ENCODE measurements around the gene LRRC61. TPM values are rescaled to one million over a fixed set of nuclear protein-coding genes. Genes with fewer than 3 reads are reported as not detected.
"Not testable (repeated sequence)": the region's sequence is repeated elsewhere in the genome, so short reads cannot be mapped to it uniquely, and the experiment has no call there.

The LRRC61 gene
- total RNA-seq, 1 donor from 2014 or later: 11.7 TPM

DNA sequence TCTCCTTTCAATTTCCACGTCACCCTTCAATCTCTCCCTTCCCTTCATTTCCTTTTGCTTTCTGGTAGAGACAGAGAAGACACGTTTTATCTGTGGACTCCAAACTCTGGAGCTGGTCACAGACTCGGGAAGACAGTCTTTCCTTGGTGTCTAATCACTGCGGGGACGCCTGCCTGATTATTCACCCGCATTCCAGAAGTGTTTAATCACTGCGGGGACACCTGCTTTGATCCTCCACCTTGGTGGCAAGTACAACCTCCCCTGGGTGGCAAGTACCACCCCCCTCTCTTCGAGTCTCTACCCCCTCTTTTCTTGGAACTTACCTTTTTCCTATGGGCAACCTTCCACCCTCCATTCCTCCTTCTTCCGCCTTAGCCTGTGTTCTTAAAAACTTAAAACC, 15.3 kb upstream of the LRRC61 start:
- DNase-seq: no peak

DNA sequence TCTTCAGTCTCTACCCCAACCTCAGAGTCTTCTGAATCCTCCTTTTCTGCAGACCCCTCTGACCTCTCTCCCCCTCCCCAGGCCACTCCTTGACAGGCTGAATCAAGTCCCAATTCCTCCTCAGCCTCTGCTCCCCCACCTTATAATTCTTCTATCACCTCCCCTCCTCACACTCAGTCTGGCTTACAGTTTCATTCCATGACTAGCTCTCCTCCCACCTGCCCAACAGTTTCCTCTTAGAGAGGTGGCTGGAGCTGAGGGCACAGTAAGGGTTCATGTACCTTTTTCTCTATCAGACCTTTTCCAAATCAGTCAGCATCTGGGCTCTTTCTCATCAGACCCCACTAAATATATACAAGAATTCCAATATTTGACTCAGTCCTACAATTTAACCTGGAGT, 14.6 kb upstream of the LRRC61 start:
- no peak for DNase-seq

DNA sequence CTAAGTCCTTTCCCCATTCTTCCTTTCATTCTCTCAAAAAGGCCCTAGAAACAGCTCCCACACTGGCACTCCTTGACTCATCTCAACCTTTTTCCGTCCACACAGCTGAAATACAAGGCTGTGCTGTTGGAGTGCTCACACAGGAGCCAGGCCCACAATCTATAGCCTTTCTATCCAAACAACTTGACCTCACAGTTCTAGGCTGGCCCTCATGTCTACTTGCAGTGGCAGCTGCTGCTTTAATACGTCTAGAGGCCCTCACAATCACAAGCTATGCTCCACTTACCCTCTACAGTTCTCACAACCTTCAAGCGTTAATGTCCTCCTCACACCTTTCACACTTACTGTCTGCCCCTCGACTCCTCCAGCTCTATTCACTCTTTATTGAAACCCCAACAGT, 12.0 kb upstream of the LRRC61 start:
- no peak for DNase-seq

DNA sequence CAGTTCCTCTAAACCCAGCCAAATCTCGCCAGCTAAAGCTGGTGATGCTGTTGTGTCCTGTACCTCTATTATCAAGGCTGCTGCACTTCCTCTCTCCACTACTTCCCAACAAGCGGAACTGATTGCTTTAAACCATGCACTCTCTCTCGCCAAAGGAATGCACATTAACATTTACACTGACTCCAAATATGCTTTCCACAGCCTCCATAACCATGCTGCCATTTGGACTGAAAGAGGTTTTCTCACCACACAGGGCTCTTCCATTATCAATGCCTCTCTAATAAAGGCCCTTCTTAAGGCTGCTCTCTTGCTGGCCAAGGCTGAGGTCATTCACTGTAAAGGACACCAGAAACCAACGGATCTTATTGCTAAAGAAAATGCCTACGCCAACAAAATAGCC, 11.4 kb upstream of the LRRC61 start:
- no peak for DNase-seq

DNA sequence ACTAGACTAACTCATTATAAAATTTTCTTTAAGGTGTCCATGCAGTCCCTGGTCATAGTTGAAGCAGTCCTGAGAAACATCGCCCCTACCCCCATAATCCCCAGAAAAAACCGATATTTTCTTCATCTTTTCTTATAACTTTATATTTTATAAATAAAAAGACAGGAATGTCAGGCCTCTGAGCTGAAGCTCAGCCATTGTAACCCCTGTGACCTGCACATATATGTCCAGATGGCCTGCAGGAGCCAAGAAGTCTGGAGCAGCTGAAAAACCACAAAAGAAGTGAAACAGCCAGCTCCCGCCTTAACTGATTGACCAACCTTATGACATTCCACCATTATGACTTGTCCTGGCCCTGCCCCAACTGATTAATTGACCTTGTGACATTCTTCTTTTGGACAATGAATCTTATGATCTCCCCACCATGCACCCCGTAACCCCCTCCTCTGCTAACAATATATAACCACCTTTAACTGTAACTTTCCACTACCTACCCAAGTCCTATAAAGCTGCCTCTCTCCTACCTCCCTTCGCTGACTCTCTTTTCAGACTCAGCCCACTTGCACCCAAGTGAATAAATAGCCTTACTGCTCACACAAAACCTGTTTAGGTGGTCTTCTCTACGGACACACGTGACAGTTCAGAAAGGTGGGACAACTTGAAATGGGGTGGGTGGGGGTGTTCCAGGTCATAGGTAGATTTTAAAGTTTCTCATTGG, 10.3 kb upstream of the LRRC61 start:
- not testable (repeated sequence) for DNase-seq

DNA sequence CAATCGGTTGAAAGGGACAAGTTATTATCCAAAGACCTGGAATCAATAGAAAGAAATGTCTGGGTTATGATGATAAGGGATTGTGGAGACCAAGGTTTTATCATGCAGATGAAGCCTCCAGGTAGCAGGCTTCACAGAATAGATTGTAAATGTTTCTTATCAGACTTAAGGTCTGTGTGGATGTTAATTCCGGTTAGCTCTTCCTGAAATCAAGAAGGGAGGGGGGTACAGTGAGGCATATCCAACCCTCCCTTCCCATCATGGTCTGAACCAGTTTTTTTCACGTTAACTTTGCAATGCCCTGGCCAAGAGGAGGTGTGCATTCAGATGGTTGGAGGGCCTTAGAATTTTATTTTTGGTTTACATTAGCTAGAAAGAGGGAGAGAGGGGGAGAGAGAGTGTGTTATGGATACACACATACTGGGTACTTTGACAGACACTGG, 9.8 kb upstream of the LRRC61 start:
- DNase-seq: no peak

DNA sequence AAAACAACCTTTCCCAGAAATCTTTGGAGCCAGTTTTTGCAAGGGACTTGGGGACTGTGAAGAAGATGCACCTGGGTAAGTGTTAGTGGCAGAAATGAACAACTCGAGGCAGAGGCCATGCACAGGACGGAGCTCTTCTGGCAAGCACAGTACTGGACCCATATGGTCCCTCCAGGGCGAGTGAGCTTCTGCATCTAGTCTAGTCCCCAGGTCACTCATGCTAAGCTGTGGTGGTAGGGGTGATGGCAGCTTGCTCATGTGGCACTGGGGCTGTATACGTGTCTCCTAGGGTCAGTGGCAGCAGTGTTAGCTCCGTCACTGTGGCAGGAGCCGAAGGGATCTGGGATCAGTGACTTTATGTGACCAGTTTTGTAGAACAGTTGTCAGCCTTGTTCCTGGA, 9.3 kb upstream of the LRRC61 start:
- no peak for DNase-seq

DNA sequence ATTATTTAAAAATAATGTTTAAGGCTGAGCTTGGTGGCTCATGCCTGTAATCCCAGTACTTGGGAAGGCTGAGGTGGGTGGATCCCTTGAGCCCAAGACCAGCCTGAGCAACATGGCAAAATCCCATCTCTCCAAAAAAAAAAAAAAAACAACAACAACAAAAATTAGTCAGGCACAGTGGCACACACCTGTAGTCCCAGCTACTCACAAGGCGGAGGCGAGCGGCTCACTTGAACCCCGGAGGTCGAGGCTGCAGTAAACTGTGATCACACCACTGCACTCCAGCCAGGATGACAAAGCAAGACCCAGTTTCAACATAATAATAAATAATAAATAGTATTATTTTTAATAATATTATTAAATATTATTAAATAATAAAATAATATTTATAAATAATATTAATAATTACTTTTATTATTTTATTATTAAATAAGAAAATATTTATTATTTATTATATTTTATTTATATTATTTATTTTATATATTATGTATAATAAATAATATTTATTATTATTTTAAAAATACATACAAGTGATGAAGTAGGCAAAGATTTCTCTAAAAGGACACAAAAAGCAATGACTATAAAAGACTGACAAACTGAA, 8.4 kb upstream of the LRRC61 start:
- no peak for DNase-seq

DNA sequence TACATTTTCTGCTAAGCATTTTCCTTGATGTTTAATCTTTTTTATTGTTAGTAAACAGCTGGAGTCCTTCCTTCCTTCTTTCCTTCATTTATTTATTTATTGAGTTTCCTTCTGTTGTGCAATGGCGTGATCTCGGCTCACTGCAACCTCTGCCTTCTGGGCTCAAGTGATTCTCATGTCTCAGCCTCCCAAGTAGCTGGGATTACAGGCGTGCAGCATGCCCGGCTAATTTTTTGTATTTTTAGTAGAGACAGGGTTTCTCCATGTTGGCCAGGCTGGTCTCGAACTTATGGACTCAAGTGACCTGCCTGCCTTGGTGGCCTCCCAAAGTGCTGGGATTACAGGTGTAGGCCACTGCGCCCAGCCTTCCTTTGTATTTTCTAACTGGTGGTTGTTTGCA, 6.2 kb upstream of the LRRC61 start:
- not testable (repeated sequence) for DNase-seq

DNA sequence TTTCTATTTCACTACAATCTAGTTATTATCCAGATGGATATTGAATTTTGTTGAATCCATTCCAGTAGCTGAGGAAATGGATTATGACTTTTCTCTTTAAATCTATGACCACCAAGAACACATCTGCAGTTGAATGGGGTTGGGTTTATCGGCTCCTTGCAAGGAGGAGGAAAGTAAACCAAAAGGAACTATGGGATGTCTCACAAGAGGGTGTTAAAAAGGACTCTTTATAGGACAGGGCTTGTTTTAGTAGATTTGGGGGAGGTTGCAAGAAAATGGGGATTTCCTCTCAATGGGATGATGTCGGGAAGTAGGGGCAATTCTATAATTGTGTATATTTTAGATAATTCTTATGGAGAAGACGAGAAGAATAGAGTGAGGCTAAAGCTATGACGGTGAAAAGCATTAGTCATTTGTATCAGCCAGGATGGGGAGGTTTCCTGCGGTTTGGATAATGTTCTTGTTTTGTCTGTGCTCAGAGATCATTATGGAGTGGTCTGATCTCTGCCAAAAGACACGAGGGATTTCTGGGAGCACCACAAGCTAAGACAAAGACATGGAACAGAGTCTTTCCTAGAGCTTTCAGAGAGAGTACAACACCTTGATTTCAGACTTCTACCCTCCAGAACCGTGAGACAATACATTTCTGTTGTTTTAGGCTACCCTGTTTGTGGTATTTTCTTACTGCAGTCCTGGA, 5.3 kb upstream of the LRRC61 start:
- DNase-seq: no peak

DNA sequence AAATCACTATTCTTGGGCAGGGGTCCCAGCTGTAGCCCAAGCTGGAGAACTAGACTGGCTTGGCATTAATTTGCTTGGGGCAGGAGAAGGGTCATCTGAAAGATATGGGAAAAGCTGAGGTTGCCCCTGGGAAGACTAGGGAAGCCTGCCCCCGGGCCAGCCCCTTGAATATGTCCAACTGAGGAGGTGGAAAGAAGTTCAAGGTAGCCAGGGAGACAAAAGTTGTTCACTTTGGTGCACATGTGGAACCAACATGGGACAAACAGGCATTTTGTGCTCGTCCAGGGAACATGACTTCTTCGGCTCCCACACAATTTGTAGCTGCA, 1.4 kb upstream of the LRRC61 start:
- DNase-seq: no peak

DNA sequence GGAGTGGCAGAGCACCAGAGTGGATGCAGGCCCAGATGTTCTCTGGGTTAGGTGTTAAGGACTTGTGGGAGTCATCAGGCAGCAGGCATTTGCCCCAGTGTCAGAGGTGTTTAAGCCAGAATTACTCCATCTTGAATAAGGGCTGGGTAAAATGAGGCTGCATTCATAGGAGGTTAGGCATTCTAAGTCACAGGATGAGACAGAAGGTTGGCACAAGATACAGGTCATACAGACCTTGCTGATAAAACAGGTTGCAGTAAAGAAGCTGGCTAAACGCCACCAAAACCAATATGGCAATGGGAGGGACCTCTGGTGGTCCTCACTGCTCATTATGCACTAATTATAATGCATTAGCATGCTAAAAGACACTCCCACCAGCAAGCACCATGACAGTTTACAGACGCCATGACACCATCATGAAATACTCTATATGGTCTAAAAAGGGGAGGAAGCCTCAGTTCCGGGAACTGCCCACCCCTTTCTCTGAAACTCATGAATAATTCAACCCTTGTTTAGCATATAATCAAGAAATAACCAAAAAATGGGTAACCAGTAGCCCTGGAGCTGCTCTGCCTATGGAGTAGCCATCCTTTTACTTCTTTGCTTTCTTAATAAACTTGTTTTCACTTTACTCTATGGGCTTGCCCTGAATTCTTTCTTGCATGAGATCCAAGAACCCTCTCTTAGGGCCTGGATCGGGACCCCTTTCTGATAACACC, 882 bp upstream of the LRRC61 start:
- no peak for DNase-seq

DNA sequence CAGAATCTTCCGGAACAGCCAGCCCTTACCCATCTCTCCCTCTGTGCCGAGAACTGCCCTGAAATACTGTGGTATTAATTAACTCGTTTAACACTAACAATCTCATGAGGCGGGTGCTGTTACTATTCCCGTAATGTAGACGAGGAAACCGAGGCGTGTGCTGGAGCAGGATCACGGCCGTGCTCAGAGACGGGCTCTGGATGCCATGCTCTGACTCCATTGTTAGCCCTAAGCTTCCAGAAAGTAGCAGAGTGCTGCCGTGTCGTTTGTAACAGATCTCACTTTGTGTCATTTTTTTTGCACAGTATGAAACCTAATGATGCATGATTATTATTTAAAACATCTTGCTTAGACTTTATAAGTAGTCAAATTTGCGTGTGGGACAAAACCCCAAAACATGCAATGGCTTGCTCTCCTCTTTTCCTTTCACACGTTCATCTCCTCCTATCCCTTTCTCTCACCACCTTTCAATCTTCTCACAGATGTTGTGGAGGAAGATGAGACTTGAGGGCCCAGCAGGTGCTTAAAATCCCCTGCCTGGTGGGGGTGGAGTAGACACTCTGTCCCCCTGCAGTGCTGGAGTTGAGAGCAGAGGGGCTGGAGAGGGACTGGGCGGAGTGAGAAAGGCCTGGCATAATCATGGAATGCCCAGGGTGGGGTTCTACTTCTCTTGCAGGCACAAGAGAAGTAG, 672 bp downstream of the LRRC61 start:
- DNase-seq: no peak

DNA sequence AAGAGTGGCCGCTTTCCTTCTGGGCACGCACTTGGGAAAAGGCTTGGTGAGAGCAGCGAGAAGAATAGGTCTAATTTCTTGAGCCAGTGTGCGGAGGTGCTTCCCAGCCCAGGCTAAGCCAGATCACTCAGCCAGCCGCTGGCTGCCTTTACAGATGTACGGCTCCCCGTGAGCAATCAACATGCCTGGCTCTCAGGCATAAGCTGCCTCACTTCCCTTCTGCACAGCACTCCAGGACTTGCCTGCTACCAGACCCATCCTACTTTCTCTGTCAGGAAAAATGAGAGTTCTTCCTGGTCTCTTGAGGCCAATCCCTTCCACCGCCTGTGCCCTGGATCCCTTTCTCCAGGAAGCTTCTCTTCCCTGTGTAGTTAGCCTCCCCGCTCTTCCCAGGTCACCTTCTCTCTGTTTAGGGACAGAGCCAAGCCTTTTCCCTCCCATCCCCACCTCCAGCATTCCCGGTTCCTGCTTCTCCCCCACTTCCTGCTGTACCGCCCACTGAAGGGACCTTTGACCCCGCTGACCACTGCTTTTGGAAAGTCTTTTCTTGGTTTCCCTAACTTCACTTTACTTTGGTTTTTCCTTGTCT, 1.3 kb downstream of the LRRC61 start:
- DNase-seq: no peak

DNA sequence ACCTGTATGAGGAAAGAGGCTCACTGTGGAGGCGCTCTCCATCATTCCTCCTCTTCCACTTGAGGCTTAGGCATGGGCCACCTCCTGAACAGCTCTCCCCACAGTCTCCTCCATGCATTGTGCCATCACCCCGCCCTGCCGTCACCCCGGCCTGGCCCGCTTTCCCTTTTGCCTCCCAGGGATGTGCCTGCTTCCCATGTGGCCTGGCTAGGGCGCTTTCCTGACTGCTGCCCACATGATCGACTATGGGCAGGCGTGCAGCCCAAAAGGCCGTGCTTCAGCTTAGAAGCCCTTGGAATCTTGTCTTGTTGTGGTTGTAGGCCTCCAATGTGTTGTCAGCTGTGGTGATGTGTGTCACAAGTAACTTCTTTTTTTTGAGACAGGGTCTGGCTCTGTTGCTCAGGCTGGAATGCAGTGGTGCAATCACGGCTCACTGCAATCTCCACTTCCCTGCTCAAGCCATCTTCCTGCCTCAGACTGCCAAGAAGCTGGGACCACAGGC, 2.0 kb downstream of the LRRC61 start:
- no peak for DNase-seq

DNA sequence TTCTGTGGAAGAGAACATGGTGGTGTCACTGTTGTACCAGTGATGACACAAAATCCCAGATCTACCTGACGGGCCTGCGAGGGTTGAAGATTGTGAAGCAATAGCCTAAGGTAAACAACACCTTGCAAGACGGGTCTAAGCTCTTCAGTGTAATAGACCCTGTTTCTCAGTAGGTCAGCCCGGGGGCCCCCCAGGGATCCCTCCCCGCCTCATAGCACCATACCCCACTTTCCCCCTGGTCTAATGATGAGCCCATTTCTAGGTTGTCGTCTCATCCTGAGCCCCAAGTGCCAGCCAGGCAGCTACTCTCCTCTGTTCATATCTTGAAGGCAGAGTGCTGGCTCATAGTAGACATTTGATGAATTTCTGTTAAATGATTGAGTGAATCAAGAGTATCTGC, 2.7 kb downstream of the LRRC61 start:
- DNase-seq: no peak

DNA sequence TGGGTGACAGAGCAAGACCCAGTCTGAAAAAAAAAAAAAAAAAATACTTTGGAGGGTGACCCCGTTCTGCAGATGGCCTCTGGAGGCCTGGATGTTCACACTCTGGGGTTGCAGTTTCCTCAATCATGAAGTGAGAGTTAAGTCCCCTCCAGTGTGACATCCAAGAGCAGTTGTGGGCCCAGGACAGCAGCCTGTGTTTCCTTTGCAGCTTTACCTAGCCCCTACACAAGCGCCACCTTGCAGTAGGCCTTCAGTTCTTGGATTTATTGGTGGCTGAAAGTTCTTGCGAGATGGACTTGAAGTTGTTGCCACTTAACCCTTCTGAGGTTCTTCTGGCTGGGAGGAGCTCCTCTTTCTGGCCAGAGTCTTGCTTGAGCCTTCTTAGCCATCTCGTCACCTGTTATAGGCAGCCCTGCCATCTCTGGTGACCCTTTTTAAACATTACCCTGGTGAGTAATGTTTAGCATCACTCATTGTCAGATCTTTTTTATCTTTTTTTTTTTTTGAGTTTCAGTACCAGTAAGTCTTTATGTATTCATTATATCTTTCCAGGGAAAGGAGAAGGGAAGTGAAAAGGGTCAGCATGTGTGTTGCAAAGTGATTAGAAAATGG, 3.6 kb downstream of the LRRC61 start:
- DNase-seq: no peak

DNA sequence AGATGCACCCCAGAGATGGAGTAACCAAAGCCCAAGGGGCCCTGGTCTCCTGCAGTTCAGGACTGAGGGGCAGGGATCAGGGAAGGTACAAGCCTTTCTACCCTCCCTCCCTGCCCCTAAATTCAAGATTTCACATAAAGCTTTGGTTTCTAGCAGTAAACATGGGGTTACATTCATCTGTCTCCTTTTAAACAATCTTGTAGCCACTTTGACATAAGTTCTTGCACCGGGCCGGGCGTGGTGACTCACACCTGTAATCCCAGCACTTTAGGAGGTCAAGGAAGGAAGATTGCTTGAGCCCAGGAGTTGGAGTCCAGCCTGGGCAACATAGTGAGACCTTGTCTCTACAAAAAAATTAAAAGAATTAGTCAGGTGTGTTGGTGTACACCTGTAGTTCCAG, 4.2 kb downstream of the LRRC61 start:
- no peak for DNase-seq

DNA sequence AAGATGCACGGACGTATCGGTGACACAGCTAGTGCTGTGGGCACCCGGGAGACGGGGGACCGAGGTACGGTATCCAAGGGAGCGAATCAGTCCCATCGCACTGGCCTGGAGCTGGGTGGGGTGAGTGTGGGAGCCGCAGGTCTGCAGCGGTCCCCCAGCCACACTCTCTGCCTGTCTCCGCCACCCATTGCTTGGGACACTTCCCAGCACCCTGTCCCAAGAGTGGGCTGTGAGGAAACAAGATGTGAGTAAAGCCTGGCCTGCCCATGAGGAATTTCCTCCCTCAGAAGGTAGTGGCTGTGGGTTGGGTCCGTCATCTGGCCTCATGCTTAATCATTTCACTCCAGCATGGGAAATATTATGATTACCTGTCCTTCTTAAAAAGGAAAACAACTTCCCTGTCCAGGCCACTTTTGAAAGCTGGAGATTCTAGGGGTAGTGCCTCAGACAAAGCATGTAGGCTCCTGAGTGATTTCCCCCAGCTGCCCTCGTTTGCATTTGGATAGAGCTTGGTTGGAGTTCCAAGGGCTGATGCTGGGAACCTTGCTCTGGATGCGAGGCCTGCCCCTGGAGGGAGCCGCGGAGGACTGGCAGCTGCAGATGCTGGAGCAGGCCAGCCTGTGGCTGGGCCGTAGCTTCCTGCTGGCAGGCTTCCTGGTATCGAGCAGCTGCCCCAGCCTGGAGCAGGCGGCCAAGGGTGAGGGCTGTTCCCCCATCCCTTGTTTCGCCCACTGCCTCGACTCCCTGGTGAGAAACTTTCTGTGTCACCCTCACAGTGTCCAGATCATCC, 6.4 kb downstream of the LRRC61 start:
- no peak for DNase-seq

DNA sequence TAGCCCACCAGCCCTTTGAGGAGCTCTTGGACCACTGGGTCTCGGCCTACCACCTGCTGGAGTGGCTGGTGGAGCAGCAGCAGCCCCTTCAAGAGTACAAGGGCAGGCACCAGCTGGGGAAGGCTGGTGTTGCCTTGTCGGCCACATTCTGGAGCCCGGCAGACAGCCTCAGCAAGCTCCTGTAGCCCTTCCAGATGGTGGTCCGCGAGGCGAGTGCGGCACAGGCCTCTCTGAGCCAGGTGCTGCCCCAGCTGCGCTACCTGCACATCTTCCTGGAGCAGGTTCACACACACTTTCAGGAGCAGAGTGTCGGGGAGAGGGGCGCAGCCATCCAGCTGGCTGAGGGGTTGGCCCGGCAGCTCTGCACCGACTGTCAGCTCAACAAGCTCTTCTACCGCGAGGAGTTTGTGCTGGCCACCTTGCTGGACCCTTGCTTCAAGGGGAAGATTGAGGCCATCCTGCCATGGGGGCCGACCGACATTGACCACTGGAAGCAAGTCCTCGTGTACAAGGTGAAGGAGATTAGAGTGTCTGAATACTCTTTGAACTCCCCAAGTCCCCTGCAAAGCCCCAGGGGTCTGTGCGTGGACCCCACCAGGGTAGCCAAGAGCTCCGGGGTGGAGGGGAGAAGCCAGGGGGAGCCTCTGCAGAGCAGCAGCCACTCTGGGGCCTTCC, 7.2 kb downstream of the LRRC61 start:
- no peak for DNase-seq

All from occipital lobe (tissue), 2 donors.